Suprapubic skin (tissue), 4 donors: ENCODE data around the gene RUNX2. TPM values are rescaled to one million over a fixed set of nuclear protein-coding genes. Genes with fewer than 3 reads are reported as not detected.
"Not testable (repeated sequence)": the region's sequence is repeated elsewhere in the genome, so short reads cannot be mapped to it uniquely, and the experiment has no call there.

ENCODE experiments used
- DNase-seq, 2 donors: peaks; one replicate each; pipeline ENCODE4 v3.0.0-alpha.2; 2019; ENCODE audit warnings: low spot score in 2 of 2
- H3K27ac ChIP-seq: fragments of 200-600 bp; sonication (generic); one replicate; pipeline ENCODE4 v1.5.1; 2019
- H3K27me3 ChIP-seq: fragments of 200-600 bp; sonication (generic); one replicate; pipeline ENCODE4 v1.5.1; 2019
- H3K36me3 ChIP-seq: fragments of 200-600 bp; sonication (generic); one replicate; pipeline ENCODE4 v1.5.1; 2019
- H3K4me1 ChIP-seq: fragments of 200-600 bp; sonication (generic); one replicate; pipeline ENCODE4 v1.5.1; 2019
- H3K4me3 ChIP-seq: fragments of 200-600 bp; sonication (generic); one replicate; pipeline ENCODE4 v1.5.1; 2019; ENCODE audit warnings: mild to moderate bottlenecking
- H3K9me3 ChIP-seq: fragments of 200-600 bp; sonication (generic); one replicate; pipeline ENCODE4 v1.5.1; 2019
- CTCF ChIP-seq, 2 donors: fragments of 200-600 bp in 1 of 2; fragments of 450-650 bp in 1 of 2; sonication (generic) in 1 of 2; IDR thresholded peaks; one replicate each; pipeline ENCODE4 v1.5.1; 2016 to 2019; ENCODE audit warnings: antibody characterized with exemption in 2 of 2, mild to moderate bottlenecking in 1 of 2, moderate library complexity in 1 of 2
- EP300 ChIP-seq: sonication (generic); formaldehyde crosslinking; IDR thresholded peaks from one replicate; pipeline ENCODE4 v1.6.1; 2017; ENCODE audit warnings: antibody characterized with exemption
- POLR2A ChIP-seq, 2 donors: fragments of 450-650 bp; IDR thresholded peaks; one replicate each; pipeline ENCODE4 v1.6.1; 2017; ENCODE audit warnings: antibody characterized with exemption in 2 of 2, mild to moderate bottlenecking in 2 of 2, moderate library complexity in 2 of 2
- POLR2AphosphoS5 ChIP-seq, 3 donors: sonication (generic); formaldehyde crosslinking; IDR thresholded peaks; one replicate each; pipeline ENCODE4 v1.6.1; 2017; ENCODE audit warnings: antibody characterized with exemption in 3 of 3
- WGBS: methylation state at CpG from one replicate; pipeline ENCODE4 v1.1.5; 2018; 5-methylcytosine and 5-hydroxymethylcytosine counted together
- total RNA-seq, 4 donors: library from RNA; depleted of rRNA; stranded (reverse); fragments of >200 nt; gene quantifications; one replicate each; pipeline ENCODE4 v1.1.0, GENCODE V29; 2016

The RUNX2 gene
- total RNA-seq = 1 to 10 TPM; 2.6 to 5.9 (median 3.1) TPM

- Histone ChIP-seq H3K27ac (no peak within 1 kb of the TSS), H3K36me3 (no peaks in the 10 kb centered on the region), H3K9me3 (no peaks in the 10 kb centered on the region), H3K4me1 (no peaks in the 10 kb centered on the region), H3K4me3 (no peak within 1 kb of the TSS), H3K27me3 (no peaks in the 10 kb centered on the region)
- no peak for TF ChIP-seq EP300
- TF ChIP-seq POLR2AphosphoS5 (IDR thresholded peaks at IDR 0.05) = no peak
- no peak for TF ChIP-seq CTCF (IDR thresholded peaks at IDR 0.05)
- TF ChIP-seq POLR2A (IDR thresholded peaks at IDR 0.05) = no peak
- 61% methylated on average over 5 of the region's 5 CpGs for WGBS
- no peak for DNase-seq
Measured at GRCh38 chr6:45327956-45328522, at the start of gene RUNX2. Gene RUNX2, plus strand, starts transcription at chr6:45328330. Its CDS starts 397 bp downstream, at chr6:45328727.

DNA sequence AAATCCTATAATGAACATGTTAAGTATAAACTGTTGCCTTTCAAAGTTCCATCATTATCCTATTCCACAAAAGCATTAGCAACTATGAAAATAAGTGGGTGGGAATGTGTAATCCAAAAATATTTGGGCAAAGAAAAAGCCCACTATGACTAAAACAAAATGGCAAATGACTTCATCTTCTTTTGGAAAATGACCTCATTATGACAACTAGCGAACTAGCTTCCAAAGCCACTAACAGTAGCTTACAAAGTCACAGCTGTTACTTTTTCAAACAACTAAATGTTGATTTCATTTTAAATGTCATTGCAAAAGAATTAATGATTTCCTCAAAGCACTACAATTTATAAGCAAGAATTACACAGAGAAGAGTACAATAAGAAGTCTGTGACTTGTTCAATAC is 49.8 kb upstream of the RUNX2 start:
- Histone ChIP-seq H3K36me3 (no peaks in the 10 kb centered on the region), H3K27ac (no peak overlapping the region), H3K27me3 (no peaks in the 10 kb centered on the region), H3K4me3 (no peak overlapping the region), H3K9me3 (no peaks in the 10 kb centered on the region), H3K4me1 (no peaks in the 10 kb centered on the region)
- DNase-seq = no peak
- TF ChIP-seq POLR2A (IDR thresholded peaks at IDR 0.05) = no peak
- no peak for TF ChIP-seq CTCF (IDR thresholded peaks at IDR 0.05)
- no peak for TF ChIP-seq POLR2AphosphoS5 (IDR thresholded peaks at IDR 0.05)
- no peak for TF ChIP-seq EP300
- WGBS = 79% methylated on average over 1 of the region's 1 CpG

DNA sequence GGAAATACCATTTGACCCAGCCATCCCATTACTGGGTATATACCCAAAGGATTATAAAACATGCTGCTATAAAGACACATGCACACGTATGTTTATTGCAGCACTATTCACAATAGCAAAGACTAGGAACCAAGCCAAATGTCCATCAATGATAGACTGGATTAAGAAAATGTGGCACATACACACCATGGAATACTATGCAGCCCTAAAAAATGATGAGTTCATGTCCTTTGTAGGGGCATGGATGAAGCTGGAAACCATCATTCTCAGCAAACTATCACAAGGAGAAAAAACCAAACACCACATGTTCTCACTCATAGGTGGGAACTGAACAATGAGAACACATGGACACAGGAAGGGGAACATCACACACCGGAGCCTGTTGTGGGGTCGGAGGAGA is 41.4 kb upstream of the RUNX2 start:
- H3K9me3 ChIP-seq, DNase-seq, H3K27me3 ChIP-seq, H3K4me1 ChIP-seq, H3K4me3 ChIP-seq, H3K36me3 ChIP-seq, H3K27ac ChIP-seq: not testable (repeated sequence)
- 95% methylated on average over 3 of the region's 3 CpGs for WGBS

DNA sequence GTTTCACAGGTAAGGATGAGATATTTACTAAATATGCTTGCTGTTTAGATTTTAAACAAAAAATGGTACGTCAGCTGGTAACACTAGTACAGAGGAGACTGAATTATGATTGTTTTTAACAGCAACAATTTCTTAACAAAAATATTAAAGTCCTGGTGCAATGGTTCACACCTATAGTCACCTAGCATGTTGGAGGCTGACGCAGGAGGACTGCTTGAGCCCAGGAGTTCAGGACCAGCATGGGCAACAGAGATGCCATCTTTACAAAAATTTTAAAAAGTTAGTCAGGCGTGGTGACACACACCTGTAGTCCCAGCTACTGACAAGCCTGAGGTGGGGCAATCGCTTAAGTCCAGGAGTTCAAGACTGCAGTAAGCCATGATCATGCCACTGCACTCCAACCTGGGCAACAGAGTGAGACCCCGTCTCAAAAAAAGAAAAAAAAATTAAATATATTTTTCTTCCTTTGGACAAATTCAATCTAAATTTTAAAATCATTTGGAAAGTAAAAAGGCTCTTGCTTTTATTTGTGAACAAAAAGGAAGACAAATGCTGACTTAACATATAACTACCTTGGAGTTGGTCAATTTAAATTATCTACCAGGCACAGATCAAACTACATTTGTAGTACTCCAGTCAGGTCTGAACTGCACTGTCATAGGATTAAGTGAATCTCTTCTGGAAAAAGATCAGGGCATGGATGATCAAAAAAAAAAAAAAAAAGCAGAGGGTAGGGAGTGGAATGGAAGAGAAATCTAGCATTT is 38.2 kb upstream of the RUNX2 start:
- Histone ChIP-seq H3K27me3 (no peaks in the 10 kb centered on the region), H3K27ac (no peak overlapping the region), H3K36me3 (no peaks in the 10 kb centered on the region), H3K4me1 (no peaks in the 10 kb centered on the region), H3K9me3 (no peaks in the 10 kb centered on the region), H3K4me3 (no peak overlapping the region)
- 94% methylated on average over 5 of the region's 5 CpGs for WGBS
- TF ChIP-seq CTCF (IDR thresholded peaks at IDR 0.05) = no peak
- TF ChIP-seq EP300 = no peak
- no peak for TF ChIP-seq POLR2AphosphoS5 (IDR thresholded peaks at IDR 0.05)
- TF ChIP-seq POLR2A (IDR thresholded peaks at IDR 0.05) = no peak
- no peak for DNase-seq

DNA sequence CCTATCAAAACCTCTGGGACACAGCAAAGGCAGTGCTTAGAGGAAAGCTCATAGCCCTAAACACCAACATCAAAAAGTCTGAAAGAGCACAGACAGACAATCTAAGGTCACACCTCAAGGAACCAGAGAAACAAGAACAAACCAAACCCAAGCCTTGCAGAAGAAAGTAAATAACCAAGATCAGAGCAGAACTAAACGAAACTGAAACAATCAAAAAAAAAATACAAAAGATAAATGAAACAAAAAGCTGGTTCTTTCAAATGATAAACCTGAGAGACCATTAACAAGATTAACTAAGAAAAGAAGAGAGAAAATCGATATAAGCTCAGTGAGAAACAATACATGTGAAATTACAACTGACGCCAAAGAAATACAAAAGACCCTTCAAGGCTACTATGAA is 34.8 kb upstream of the RUNX2 start:
- Histone ChIP-seq H3K36me3 (no peaks in the 10 kb centered on the region), H3K4me3 (no peak overlapping the region), H3K9me3 (no peaks in the 10 kb centered on the region), H3K4me1 (no peaks in the 10 kb centered on the region), H3K27ac (no peak overlapping the region), H3K27me3 (no peaks in the 10 kb centered on the region)
- DNase-seq = no peak
- whole genome bisulfite sequencing = 81% methylated on average over 3 of the region's 3 CpGs
- no peak for TF ChIP-seq POLR2AphosphoS5 (IDR thresholded peaks at IDR 0.05)

DNA sequence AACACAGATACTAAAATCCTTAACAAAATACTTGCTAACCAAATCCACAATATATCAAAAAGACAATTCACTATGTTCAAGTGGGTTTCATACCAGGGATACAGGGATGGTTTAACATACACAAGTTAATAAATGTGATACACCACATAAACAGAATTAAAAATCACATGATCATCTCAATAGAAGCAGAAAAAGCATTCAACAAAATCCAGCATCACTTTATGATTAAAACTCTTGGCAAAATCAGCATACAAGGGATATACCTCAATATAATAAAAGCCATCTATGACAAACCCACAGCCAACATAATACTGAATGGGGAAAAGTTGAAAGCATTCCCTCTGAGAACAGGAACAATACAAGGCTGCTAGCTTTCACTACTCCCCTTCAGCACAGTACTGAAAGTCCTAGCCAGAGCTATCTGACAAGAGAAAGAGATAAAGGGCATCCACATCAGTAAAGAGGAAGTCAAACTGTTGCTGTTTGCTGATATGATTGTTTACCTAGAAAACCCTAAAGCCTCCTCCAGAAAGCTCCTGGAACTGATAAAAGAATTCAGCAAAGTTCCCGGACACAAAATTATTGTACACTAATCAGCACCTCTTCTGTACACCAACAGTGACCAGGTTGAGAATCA is 33.9 kb upstream of the RUNX2 start:
- WGBS = 89% methylated on average over 1 of the region's 1 CpG
- H3K27me3 ChIP-seq, H3K9me3 ChIP-seq, H3K4me3 ChIP-seq, H3K36me3 ChIP-seq, DNase-seq, H3K4me1 ChIP-seq, H3K27ac ChIP-seq: not testable (repeated sequence)
